GM18498 (cell line): ENCODE measurements around the gene CERCAM.
"Not testable (repeated sequence)": the region's sequence is repeated elsewhere in the genome, so short reads cannot be mapped to it uniquely, and the experiment has no call there.

Source experiments
- ATAC-seq: cut with Tn5 transposase; IDR thresholded peaks from one replicate; pipeline ENCODE4 v1.9.1; 2021; ENCODE audit warnings: mild to moderate bottlenecking, moderate library complexity; ENCODE audit not compliant: unreplicated experiment

The CERCAM gene

GRCh38 chr9:128416014-128416413 is 4.6 kb upstream of the CERCAM start:
- ATAC-seq = no peak

- no peak for ATAC-seq
Measured at GRCh38 chr9:128416432-128417019, 4.1 kb upstream of the CERCAM start.

GRCh38 chr9:128419061-128419925 is 1.4 kb upstream of the CERCAM start:
- ATAC-seq = no peak

- ATAC-seq = peak; percentile 80
Measured at GRCh38 chr9:128420060-128420650, 502 bp upstream of the CERCAM start.

- ATAC-seq = no peak
Measured at GRCh38 chr9:128421482-128421996, 882 bp downstream of the CERCAM start.

DNA sequence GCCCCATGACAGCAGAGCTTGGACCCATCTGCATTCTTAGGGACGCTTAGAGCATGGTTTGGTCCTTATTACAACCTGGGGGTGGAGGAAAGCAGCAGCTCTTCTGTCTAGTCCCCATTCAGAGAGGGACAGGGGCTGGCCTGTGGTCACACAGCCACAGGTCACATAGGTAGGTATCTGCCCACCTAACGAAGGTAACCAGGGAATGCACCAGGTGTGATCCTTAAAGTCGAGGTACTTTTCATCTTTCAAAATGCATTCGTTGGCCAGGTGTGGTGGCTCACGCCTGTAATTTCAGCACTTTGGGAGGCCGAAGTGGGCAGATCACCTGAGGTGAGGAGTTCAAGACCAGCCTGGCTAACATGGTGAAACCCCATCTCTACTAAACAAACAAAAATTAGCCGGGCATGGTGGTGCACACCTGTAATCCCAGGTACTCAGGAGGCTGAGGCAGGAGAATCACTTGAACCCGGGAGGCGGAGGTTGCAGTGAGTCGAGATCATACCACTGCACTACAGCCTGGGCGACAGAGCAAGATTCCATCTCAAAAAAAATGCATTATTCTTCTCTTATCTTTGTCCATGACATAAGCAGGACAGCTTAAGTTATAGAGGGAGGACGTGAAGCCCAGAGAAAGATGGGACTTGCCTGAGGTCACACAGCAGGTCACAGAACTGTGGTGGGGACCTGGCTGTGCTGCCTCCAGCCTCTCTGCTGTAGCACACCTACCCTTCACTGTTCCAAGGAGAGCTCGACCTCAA is 1.5 kb downstream of the CERCAM start:
- ATAC-seq = not testable (repeated sequence)

DNA sequence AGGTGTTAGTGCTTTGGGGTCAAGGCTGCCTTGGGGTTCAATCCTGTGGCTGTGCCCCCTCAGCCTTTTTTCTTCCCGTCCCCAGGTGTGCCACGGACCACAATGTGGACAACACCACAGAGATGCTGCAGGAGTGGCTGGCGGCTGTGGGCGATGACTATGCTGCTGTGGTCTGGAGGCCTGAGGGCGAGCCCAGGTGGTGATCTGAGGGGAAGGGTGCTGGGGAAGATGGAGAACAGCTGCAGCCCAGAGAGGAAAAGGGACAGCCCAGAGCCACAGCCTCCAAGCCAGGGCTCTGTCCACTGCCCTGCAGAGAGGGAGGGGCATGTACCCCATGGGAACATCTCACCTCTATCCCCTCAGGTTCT is 2.1 kb downstream of the CERCAM start:
- no peak for ATAC-seq

DNA sequence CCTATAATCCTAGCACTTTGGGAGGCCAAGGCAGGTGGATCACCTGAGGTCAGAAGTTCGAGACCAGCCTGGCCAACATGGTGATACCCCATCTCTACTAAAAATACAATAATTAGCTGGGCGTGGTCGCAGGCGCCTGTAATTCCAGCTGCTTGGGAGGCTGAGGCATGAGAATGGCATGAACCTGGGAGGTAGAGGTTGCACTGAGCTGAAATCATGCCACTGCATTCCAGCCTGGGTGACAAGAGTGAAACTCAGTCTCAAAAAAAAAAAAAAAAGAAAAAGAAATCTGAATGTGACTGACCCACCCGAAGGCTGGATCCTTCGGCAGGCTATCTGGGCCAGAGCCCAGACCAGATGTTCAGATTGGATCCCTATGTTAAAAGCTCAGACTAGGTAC is 2.7 kb downstream of the CERCAM start:
- ATAC-seq = not testable (repeated sequence)

GRCh38 chr9:128424268-128424780 is 3.7 kb downstream of the CERCAM start:
- no peak for ATAC-seq

DNA sequence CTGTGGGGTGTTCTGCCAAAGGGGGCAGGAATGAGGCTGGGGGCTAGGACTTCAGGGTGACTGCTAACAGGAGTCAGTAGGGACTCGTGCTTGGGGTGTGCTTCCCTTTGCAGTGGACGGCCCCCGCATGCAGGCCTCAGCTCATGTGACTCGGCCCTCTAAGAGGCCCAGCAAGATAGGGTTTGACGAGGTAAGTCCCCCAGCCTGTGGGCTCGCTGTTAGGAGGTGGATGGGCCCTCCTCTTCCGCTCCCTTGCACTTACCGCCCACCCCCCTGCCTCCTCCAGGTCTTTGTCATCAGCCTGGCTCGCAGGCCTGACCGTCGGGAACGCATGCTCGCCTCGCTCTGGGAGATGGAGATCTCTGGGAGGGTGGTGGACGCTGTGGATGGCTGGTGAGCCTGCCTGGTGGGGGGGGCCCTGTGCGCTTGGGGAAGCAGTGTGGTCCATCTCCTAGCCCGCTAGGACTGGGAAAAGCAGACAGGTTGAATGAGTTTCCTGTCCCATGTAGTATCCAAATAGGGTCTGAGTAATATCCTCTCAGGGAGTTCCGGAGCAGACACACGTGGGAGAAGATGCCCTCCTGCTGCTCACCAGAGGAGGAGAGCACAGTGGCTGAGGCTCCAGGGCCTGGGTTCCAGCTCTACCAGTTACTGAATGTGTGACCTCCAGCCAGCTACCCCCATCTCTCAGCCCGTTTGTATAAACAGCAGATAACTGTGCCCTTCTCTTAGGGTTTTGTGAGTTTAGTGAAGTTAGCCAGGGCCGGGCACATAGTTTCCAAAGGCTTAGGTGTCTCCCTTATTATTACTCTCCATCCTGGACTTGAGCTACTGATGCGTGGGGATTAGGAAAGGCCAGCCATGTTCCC is 8.2 kb downstream of the CERCAM start:
- no peak for ATAC-seq

DNA sequence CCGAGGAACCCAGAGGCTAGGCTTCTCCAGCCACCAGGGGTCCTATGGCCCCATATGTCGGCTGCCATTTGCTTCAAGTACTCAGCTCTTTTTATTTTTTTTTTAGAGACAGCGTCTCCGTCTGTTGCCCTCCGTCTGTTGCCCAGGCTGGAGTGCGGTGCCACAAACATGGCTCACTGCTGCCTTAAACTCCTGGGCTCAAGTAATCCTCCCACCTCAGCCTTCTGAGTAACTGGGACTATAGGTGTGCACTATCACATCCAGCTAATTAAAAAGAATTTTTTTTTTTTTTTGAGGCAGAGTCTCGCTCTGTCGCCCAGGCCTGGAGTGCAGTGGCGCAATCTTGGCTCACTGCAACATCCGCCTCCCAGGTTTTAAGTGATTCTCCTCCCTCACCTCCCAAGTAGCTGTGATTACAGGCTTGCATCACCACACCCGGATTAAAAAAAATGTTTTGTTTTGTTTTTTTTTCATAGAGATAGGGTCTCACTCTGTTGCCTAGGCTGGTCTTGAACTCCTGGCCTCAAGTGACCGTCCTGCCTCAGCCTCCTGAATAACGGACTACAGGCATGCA is 8.9 kb downstream of the CERCAM start:
- ATAC-seq = no peak

- ATAC-seq = no peak
Measured at GRCh38 chr9:128431207-128431606, 10.6 kb downstream of the CERCAM start.

- ATAC-seq = no peak
Measured at GRCh38 chr9:128434340-128434739, 13.7 kb downstream of the CERCAM start.

DNA sequence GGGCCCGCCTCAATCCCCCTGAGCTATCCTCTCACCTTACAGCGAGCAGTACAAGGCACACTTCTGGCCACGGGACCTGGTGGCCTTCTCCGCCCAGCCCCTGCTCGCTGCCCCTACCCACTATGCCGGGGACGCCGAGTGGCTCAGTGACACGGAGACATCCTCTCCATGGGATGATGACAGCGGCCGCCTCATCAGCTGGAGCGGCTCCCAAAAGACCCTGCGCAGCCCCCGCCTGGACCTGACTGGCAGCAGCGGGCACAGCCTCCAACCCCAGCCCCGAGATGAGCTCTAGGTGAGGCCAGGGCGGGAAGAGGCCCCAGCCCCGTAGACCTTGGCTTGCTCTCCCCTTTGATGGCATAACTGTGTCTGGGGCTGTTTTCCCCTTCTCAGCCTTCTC is 15.0 kb downstream of the CERCAM start:
- ATAC-seq = no peak

DNA sequence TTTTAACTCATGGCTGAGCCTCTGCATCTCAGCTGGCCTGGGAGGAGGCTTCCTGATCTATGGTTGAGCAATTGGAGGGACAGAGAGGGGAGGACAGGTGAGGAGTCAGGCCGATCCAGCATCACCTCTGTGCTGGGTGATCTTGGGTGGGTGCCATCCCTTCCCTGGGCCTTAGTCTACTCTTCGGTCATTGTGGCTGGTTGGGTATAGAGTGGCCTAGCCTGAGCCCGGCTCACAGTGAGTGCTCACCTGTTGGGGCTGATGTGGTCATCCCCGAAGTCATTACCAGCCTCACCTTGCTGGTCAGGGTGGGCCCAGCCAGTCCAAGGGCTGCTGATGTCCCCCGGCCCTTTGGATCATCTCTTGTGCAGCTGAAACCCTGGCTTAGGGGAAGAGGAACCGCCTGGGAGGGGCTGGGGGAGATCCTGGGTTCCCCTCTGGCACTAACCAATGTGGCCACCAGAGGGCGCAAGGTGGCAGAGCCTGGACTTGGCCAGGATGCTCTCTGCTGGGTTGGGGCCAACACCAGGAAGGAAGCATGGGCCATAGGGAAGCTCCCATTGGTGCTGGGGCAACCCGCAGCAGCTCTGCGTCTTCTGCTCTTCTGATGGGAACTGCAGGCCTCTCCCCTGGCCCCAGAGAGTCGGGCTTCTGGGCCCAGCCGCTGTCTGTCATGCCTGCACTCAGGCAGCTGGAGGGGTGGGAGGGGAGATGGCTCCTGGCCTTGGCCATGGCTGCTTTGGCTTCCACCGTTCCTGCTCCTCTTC is 17.9 kb downstream of the CERCAM start:
- no peak for ATAC-seq

DNA sequence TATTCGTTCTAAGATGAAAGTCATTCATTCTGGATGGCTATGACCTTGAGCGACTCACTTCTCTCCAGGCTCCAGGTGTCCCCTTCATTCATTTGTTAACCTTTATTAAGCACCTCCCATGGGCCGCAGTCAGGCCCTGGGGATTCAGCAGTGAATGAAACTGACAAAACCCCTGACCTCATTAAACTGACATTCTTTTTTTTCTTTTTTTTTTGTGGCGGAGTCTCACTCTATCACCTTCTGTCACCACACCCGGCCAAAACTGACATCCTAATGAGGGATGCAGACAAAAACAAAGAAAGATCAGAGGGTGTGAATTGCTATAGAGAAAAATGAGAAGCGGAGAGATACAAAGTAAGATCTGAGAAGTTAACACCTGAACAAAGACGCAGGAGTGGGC is 18.6 kb downstream of the CERCAM start:
- ATAC-seq = no peak

GRCh38 chr9:128442150-128442549 is 21.5 kb downstream of the CERCAM start:
- no peak for ATAC-seq

DNA sequence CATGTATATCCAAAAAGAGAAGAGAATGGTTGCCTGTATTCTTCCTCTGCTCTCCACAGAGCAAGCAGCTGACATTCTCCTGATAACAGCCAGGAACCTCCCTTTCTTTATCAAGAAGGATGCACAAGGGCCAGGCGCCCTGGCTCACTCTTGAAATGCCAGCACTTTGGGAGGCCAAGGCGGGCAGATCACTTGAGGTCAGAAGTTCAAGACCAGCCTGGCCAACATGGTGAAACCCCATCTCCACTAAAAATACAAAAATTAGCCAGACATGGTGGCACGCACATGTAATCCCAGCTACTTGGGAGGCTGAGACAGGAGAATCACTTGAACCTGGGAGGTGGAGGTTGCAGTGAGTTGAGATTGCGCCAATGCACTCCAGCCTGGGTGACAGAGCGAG is 25.8 kb downstream of the CERCAM start:
- not testable (repeated sequence) for ATAC-seq

DNA sequence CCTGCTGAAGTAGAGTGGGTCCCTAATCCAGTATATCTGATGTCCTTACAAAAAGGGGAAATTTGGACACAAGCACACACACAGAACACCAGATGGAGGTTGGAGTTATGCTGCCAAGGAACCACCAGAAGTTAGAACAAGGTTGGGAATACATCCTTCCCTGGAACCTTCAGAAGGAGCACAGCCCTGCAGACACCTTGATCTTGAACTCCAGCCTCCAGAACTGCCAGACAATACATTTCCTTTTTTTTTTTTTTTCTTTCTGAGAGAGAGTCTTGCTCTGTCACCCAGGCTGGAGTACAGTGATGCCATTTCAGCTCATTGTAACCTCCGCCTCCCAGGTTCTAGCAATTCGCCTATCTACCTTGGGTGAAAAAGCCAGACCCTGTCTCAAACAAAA is 28.1 kb downstream of the CERCAM start:
- ATAC-seq = no peak
